H1 (cell line): ENCODE measurements around the gene PASD1. TPM values are rescaled to one million over a fixed set of nuclear protein-coding genes. Genes with fewer than 3 reads are reported as not detected.

Experiments
- CTCF ChIA-PET: fragments of 300-600 bp; sonication (Branson Sonifier 250); formaldehyde crosslinking; loops from one replicate; lab custom pipeline; 2021; ENCODE audit not compliant: partially characterized antibody; lab: Charles Lee
- POLR2A ChIA-PET: fragments of 300-600 bp; sonication (Branson Sonifier 250); formaldehyde crosslinking; loops from one replicate; lab custom pipeline; 2021; ENCODE audit warnings: inconsistent platforms; ENCODE audit not compliant: partially characterized antibody; lab: Charles Lee
- DNase-seq, 2 experiments: peaks; one replicate each; pipeline versions ENCODE4 v3.0.0 to v3.0.0-alpha.2; 2010 to 2022; ENCODE audit warnings: low spot score in 2 of 2, low read depth in 1 of 2, mixed read lengths in 1 of 2
- FAIRE-seq: peaks from 2 replicates; lab custom pipeline; 2011; peaks lifted over from hg19 to GRCh38; lab: Jason Lieb, UNC
- H2AFZ ChIP-seq: 2 replicates; pipeline ENCODE4 v1.8.1; 2012; ENCODE audit warnings: low read length, inconsistent platforms
- H2AK5ac ChIP-seq: 2 replicates; pipeline ENCODE4 v1.6.1; 2013; ENCODE audit warnings: low read depth, low read length
- H2BK120ac ChIP-seq: replicated peaks from 2 replicates; pipeline ENCODE3; 2013; ENCODE audit warnings: low read depth, low read length, inconsistent platforms
- H2BK12ac ChIP-seq: 2 replicates; pipeline ENCODE4 v1.6.1; 2013; ENCODE audit warnings: low read depth, low read length
- H2BK15ac ChIP-seq: 2 replicates; pipeline ENCODE4 v1.6.1; 2013; ENCODE audit warnings: low read length
- H2BK20ac ChIP-seq: 2 replicates; pipeline ENCODE4 v1.6.1; 2013; ENCODE audit warnings: low read length
- H2BK5ac ChIP-seq: 2 replicates; pipeline ENCODE4 v1.6.1; 2013; ENCODE audit warnings: low read depth, low read length
- H3K14ac ChIP-seq: 2 replicates; pipeline ENCODE4 v1.6.1; 2013; ENCODE audit warnings: inconsistent platforms; ENCODE audit not compliant: insufficient read length
- H3K18ac ChIP-seq: 2 replicates; pipeline ENCODE4 v1.6.1; 2013; ENCODE audit warnings: low read length; ENCODE audit errors: extremely low read depth
- H3K23ac ChIP-seq: 2 replicates; pipeline ENCODE4 v1.6.1; 2013; ENCODE audit warnings: inconsistent platforms; ENCODE audit not compliant: insufficient read length
- H3K23me2 ChIP-seq: 2 replicates; pipeline ENCODE4 v1.6.1; 2013; ENCODE audit warnings: low read depth, low read length
- H3K27ac ChIP-seq: 2 replicates; pipeline ENCODE4 v1.6.1; 2011; ENCODE audit warnings: low read depth, low read length, inconsistent platforms
- H3K27me3 ChIP-seq, 4 experiments: replicated peaks in 1 of 4; 1 replicate in 1 of 4; 2 replicates in 3 of 4; pipeline versions ENCODE4 v1.6.1 to v1.8.1; 2011 to 2013; ENCODE audit warnings: low read length in 3 of 4, mild to moderate bottlenecking in 3 of 4, inconsistent platforms in 2 of 4, mixed read lengths in 2 of 4, moderate library complexity in 1 of 4; ENCODE audit not compliant: control insufficient read depth in 3 of 4, insufficient read depth in 3 of 4; ENCODE audit errors: extremely low read depth in 1 of 4
- H3K36me3 ChIP-seq, 4 experiments: 2 replicates each; pipeline versions ENCODE4 v1.6.1 to v1.8.1; 2011 to 2013; ENCODE audit warnings: mild to moderate bottlenecking in 4 of 4, low read length in 3 of 4, moderate library complexity in 2 of 4, control low read depth in 1 of 4, inconsistent platforms in 1 of 4; ENCODE audit not compliant: insufficient read depth in 4 of 4, control insufficient read depth in 2 of 4
- H3K4ac ChIP-seq: replicated peaks from 2 replicates; pipeline ENCODE3; 2013; ENCODE audit warnings: low read length, low read depth, mixed read lengths, inconsistent platforms; ENCODE audit not compliant: insufficient read length
- H3K4me1 ChIP-seq, 4 experiments: replicated peaks in 1 of 4; 1 replicate in 1 of 4; 2 replicates in 3 of 4; pipeline versions ENCODE4 v1.6.1 to v1.8.1; 2011 to 2013; ENCODE audit warnings: low read length in 3 of 4, inconsistent platforms in 2 of 4, mixed read lengths in 1 of 4; ENCODE audit not compliant: insufficient read depth in 4 of 4, control insufficient read depth in 3 of 4
- H3K4me2 ChIP-seq, 2 experiments: 2 replicates each; pipeline versions ENCODE4 v1.6.1 to v1.8.1; 2011 to 2013; ENCODE audit warnings: low read depth in 2 of 2, low read length in 2 of 2, control low read depth in 1 of 2, inconsistent platforms in 1 of 2, mild to moderate bottlenecking in 1 of 2; ENCODE audit not compliant: insufficient read depth in 1 of 2
- H3K4me3 ChIP-seq, 4 experiments: fragments of 200-600, 300-600 bp in 1 of 4; sonication (generic), shearing (Covaris generic), sonication (Bioruptor Twin) in 1 of 4; 2 replicates each; pipeline versions ENCODE4 v1.5.1 to v1.8.1; 2011 to 2016; ENCODE audit warnings: low read length in 4 of 4, low read depth in 3 of 4, control low read depth in 2 of 4, inconsistent platforms in 2 of 4, mild to moderate bottlenecking in 2 of 4, mixed read lengths in 1 of 4, moderate library complexity in 1 of 4; ENCODE audit not compliant: insufficient read depth in 2 of 4; ENCODE audit errors: extremely low read depth in 1 of 4
- H3K56ac ChIP-seq: replicated peaks from 2 replicates; pipeline ENCODE3; 2013; ENCODE audit warnings: low read depth, mild to moderate bottlenecking, mixed read lengths, low read length, inconsistent platforms; ENCODE audit not compliant: insufficient read length
- H3K79me1 ChIP-seq: 2 replicates; pipeline ENCODE4 v1.6.1; 2013; ENCODE audit warnings: low read depth, low read length, control low read depth
- H3K79me2 ChIP-seq, 2 experiments: 2 replicates each; pipeline versions ENCODE4 v1.6.1 to v1.8.1; 2012 to 2013; ENCODE audit warnings: low read length in 2 of 2, mild to moderate bottlenecking in 2 of 2, inconsistent platforms in 1 of 2; ENCODE audit not compliant: insufficient read depth in 2 of 2, control insufficient read depth in 1 of 2
- H3K9ac ChIP-seq, 4 experiments: replicated peaks in 1 of 4; 1 replicate in 1 of 4; 2 replicates in 3 of 4; pipeline versions ENCODE4 v1.6.1 to v1.8.1; 2011 to 2013; ENCODE audit warnings: low read depth in 3 of 4, low read length in 3 of 4, control low read depth in 2 of 4, mild to moderate bottlenecking in 2 of 4, moderate library complexity in 2 of 4, inconsistent platforms in 1 of 4; ENCODE audit errors: extremely low read depth in 1 of 4
- H3K9me3 ChIP-seq, 2 experiments: 2 replicates each; pipeline versions ENCODE4 v1.6.1 to v1.8.1; 2012 to 2013; ENCODE audit warnings: mild to moderate bottlenecking in 2 of 2, moderate library complexity in 2 of 2, control low read depth in 1 of 2, inconsistent platforms in 1 of 2, low read depth in 1 of 2, low read length in 1 of 2, mixed read lengths in 1 of 2; ENCODE audit not compliant: insufficient read depth in 2 of 2
- H4K20me1 ChIP-seq, 2 experiments: replicated peaks in 1 of 2; 2 replicates each; pipeline versions ENCODE3 to v1.8.1; 2011 to 2013; ENCODE audit warnings: inconsistent platforms in 2 of 2, low read length in 2 of 2, mild to moderate bottlenecking in 1 of 2; ENCODE audit not compliant: insufficient read depth in 2 of 2, control insufficient read depth in 1 of 2
- H4K5ac ChIP-seq: 2 replicates; pipeline ENCODE4 v1.6.1; 2013; ENCODE audit warnings: low read length, low read depth, mixed read lengths, inconsistent platforms; ENCODE audit not compliant: insufficient read length
- H4K8ac ChIP-seq: 2 replicates; pipeline ENCODE4 v1.8.0; 2013; ENCODE audit warnings: mild to moderate bottlenecking, moderate library complexity, low read length, inconsistent platforms; ENCODE audit not compliant: insufficient read depth; ENCODE audit errors: extremely low read depth
- H4K91ac ChIP-seq: replicated peaks from 2 replicates; pipeline ENCODE3; 2013; ENCODE audit warnings: low read length, mixed read lengths, inconsistent platforms; ENCODE audit not compliant: insufficient read length
- EP300 ChIP-seq, 2 experiments: IDR thresholded peaks; 1 replicate in 1 of 2; 2 replicates in 1 of 2; pipeline ENCODE4 v1.6.1; 2011 to 2012; ENCODE audit warnings: low read depth in 2 of 2, low read length in 2 of 2, mild to moderate bottlenecking in 2 of 2, borderline replicate concordance in 1 of 2, inconsistent platforms in 1 of 2, moderate library complexity in 1 of 2
- POLR2AphosphoS5 ChIP-seq: IDR thresholded peaks from 2 replicates; pipeline ENCODE4 v1.6.1; 2011; ENCODE audit warnings: low read depth, low read length
- WGBS, 2 experiments: shearing (Covaris generic) in 1 of 2; methylation state at CpG; one replicate each; pipeline versions ENCODE4 v1.1.6 to v1.1.7; 2013 to 2015; ENCODE audit warnings: low lambda C conversion rate in 2 of 2, mixed read lengths in 2 of 2, inconsistent platforms in 1 of 2, low coverage in 1 of 2, missing lambda C conversion rate in 1 of 2; ENCODE audit not compliant: insufficient replicate concordance in 2 of 2, insufficient coverage in 1 of 2, insufficient read length in 1 of 2; ENCODE audit errors: extremely low coverage in 1 of 2, missing lambda C conversion rate in 1 of 2; 5-methylcytosine and 5-hydroxymethylcytosine counted together
- polyA plus RNA-seq, 7 experiments: library from polyadenylated mRNA; depleted of rRNA in 3 of 7; stranded (reverse) in 5 of 7; unstranded in 2 of 7; fragments of >200 nt in 5 of 7; fragments of 200-250 nt in 2 of 7; gene quantifications; 1 replicate in 5 of 7; 2 replicates in 1 of 7; 4 replicates in 1 of 7; pipeline versions ENCODE4 v1.2.1 to v1.2.3, GENCODE V29; 2011 to 2013; ENCODE audit warnings: missing spikeins in 2 of 7, mixed read lengths in 2 of 7
- total RNA-seq: library from RNA; stranded (reverse); fragmentation: NEBNext Ultra II Directional; extraction: Animal tissue kit (Norgen Biotek cat#: 25700); gene quantifications from 2 replicates; pipeline ENCODE4 v1.2.1, GENCODE V29; 2021

PASD1 gene
- total and polyA plus RNA-seq, 2 of the 8 experiments (the other 6 are each of a cell fraction or from before 2014, with no cell fraction given): 0.03 to 0.09 TPM

DNA sequence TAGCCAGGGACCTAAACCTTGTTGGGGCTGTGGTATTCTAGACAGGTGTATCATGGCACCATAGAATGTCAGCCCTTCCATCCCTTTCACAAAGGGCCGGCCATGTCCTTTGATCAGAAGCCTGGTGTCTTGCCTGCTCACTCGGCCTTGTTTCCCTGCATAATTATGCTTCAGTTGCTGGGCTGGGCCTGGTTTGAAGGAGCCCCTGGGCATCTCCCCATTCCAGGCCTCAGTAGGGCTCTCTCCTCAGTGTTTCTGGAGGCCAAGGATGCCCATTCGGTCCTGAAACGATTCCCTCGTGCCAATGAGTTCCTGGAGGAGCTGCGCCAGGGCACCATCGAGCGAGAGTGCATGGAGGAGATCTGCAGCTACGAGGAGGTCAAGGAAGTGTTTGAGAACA lies 136.3 kb downstream of the PASD1 start:
- ChIA-PET CTCF (no interaction called here), POLR2A (no interaction called here)
- H3K14ac ChIP-seq: no peak overlapping the region
- H3K23ac ChIP-seq: no peak overlapping the region
- H3K4me2 ChIP-seq: no peak overlapping the region
- no peak overlapping the region for H2BK15ac ChIP-seq
- no peaks in the 10 kb centered on the region for H3K23me2 ChIP-seq
- no peaks in the 10 kb centered on the region for H3K79me2 ChIP-seq
- H2AK5ac ChIP-seq: no peak overlapping the region
- H3K27ac ChIP-seq: no peak overlapping the region
- no peak overlapping the region for H3K18ac ChIP-seq
- H3K4me3 ChIP-seq: no peak overlapping the region
- no peak overlapping the region for H2BK5ac ChIP-seq
- no peak overlapping the region for H4K5ac ChIP-seq
- no peak overlapping the region for H3K56ac ChIP-seq
- no peaks in the 10 kb centered on the region for H3K79me1 ChIP-seq
- peaks cover 0 to 6% (median 1%) of the 10 kb centered on the region in 4 experiments; a peak in 2 of 7 replicates for H3K27me3 ChIP-seq
- no peaks in the 10 kb centered on the region for H3K9me3 ChIP-seq
- H3K4me1 ChIP-seq: peaks cover 0 to 6% (median 0%) of the 10 kb centered on the region in 4 experiments; a peak in 1 of 7 replicates
- DNase-seq (no peak), FAIRE-seq (no peak)
- no peak overlapping the region for H4K91ac ChIP-seq
- H4K20me1 ChIP-seq: no peaks in the 10 kb centered on the region
- no peak for TF ChIP-seq EP300 (IDR thresholded peaks at IDR 0.05; ENCODE audit: borderline replicate concordance in 1 of 2, low read depth in 2 of 2, low read length in 2 of 2)
- TF ChIP-seq POLR2AphosphoS5: no peak
- H3K4ac ChIP-seq: no peak overlapping the region
- no peak overlapping the region for H2BK120ac ChIP-seq
- no peak overlapping the region for H2AFZ ChIP-seq
- H3K9ac ChIP-seq: no peak overlapping the region
- H2BK12ac ChIP-seq: no peak overlapping the region
- H2BK20ac ChIP-seq: no peak overlapping the region
- WGBS, 2 experiments: 92% methylated on average over 4 of the region's 9 CpGs; no CpG with 5 or more reads in 1 of the 2 experiments
- H4K8ac ChIP-seq: no peak overlapping the region
- H3K36me3 ChIP-seq: no peaks in the 10 kb centered on the region
